ENCODE results near the gene CACNA1F.

GRCh38 chrX:49208399-49208798 is 24.7 kb downstream of the CACNA1F start:
- no peak for TF ChIP-seq POLR2A (IDR thresholded peaks at IDR 0.05)
- TF ChIP-seq, protein P1, sequence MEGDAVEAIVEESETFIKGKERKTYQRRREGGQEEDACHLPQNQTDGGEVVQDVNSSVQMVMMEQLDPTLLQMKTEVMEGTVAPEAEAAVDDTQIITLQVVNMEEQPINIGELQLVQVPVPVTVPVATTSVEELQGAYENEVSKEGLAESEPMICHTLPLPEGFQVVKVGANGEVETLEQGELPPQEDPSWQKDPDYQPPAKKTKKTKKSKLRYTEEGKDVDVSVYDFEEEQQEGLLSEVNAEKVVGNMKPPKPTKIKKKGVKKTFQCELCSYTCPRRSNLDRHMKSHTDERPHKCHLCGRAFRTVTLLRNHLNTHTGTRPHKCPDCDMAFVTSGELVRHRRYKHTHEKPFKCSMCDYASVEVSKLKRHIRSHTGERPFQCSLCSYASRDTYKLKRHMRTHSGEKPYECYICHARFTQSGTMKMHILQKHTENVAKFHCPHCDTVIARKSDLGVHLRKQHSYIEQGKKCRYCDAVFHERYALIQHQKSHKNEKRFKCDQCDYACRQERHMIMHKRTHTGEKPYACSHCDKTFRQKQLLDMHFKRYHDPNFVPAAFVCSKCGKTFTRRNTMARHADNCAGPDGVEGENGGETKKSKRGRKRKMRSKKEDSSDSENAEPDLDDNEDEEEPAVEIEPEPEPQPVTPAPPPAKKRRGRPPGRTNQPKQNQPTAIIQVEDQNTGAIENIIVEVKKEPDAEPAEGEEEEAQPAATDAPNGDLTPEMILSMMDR (IDR thresholded peaks at IDR 0.05): no peak
